Fibroblast of villous mesenchyme (primary cell): ENCODE results near the gene GGTLC3. TPM values are rescaled to one million over a fixed set of nuclear protein-coding genes. Genes with fewer than 3 reads are reported as not detected.
A peak's percentile ranks its signal among the peaks of the same experiment; 100 is the strongest.
"Not testable (repeated sequence)": the region's sequence is repeated elsewhere in the genome, so short reads cannot be mapped to it uniquely, and the experiment has no call there.

Experiments
- DNase-seq: peaks from one replicate; pipeline ENCODE4 v3.0.0-alpha.2; 2010; ENCODE audit warnings: low read depth
- H3K4me3 ChIP-seq: 2 replicates; pipeline ENCODE4 v1.5.1; 2011; ENCODE audit warnings: low read depth, mild to moderate bottlenecking, low read length
- total RNA-seq: library from RNA; depleted of rRNA; stranded (reverse); fragments of >200 nt; gene quantifications from 2 replicates; pipeline ENCODE4 v1.2.3, GENCODE V29; 2012

Gene GGTLC3
- not detected in 2 replicates for total RNA-seq

- DNase-seq, H3K4me3 ChIP-seq: not testable (repeated sequence)
These were observed at the start of gene GGTLC3 for GRCh38 chr22:18518061-18518460. GGTLC3 (minus strand) TSS chr22:18518161; CDS start chr22:18517897, 264 bp downstream.

- H3K4me3 ChIP-seq, DNase-seq: not testable (repeated sequence)
These were observed 42.4 kb upstream of the GGTLC3 start for GRCh38 chr22:18560099-18560974.

- DNase-seq, H3K4me3 ChIP-seq: not testable (repeated sequence)
These were observed 41.0 kb upstream of the GGTLC3 start for GRCh38 chr22:18558939-18559338.

GRCh38 chr22:18558516-18558915 lies 40.6 kb upstream of the GGTLC3 start:
- not testable (repeated sequence) for H3K4me3 ChIP-seq, DNase-seq

GRCh38 chr22:18554280-18555256 lies 36.6 kb upstream of the GGTLC3 start:
- DNase-seq, H3K4me3 ChIP-seq: not testable (repeated sequence)

- not testable (repeated sequence) for DNase-seq
These were observed 35.1 kb upstream of the GGTLC3 start for GRCh38 chr22:18552839-18553597.

GRCh38 chr22:18551046-18551445 lies 33.1 kb upstream of the GGTLC3 start:
- not testable (repeated sequence) for H3K4me3 ChIP-seq, DNase-seq

More at GRCh38 chr22:18552839-18553597, 35.1 kb upstream of the GGTLC3 start:
- not testable (repeated sequence) for H3K4me3 ChIP-seq

- not testable (repeated sequence) for H3K4me3 ChIP-seq, DNase-seq
These were observed 31.7 kb upstream of the GGTLC3 start for GRCh38 chr22:18549458-18550179.

GRCh38 chr22:18544615-18545014 lies 26.7 kb upstream of the GGTLC3 start:
- not testable (repeated sequence) for H3K4me3 ChIP-seq, DNase-seq

- DNase-seq, H3K4me3 ChIP-seq: not testable (repeated sequence)
These were observed 25.4 kb upstream of the GGTLC3 start for GRCh38 chr22:18543400-18543799.

- H3K4me3 ChIP-seq, DNase-seq: not testable (repeated sequence)
These were observed 22.0 kb upstream of the GGTLC3 start for GRCh38 chr22:18539994-18540393.

GRCh38 chr22:18534315-18534714 lies 16.4 kb upstream of the GGTLC3 start:
- DNase-seq, H3K4me3 ChIP-seq: not testable (repeated sequence)

GRCh38 chr22:18533633-18534032 lies 15.7 kb upstream of the GGTLC3 start:
- not testable (repeated sequence) for DNase-seq, H3K4me3 ChIP-seq

- DNase-seq, H3K4me3 ChIP-seq: not testable (repeated sequence)
These were observed 11.6 kb upstream of the GGTLC3 start for GRCh38 chr22:18529416-18530145.

GRCh38 chr22:18528597-18529415 lies 10.8 kb upstream of the GGTLC3 start:
- DNase-seq: peak; percentile 92
- peak overlapping the region; percentile 52 for H3K4me3 ChIP-seq
